HG03565 (cell line): ENCODE measurements around the gene METTL21A.
A peak's percentile ranks its signal among the peaks of the same experiment; 100 is the strongest.
"Not testable (repeated sequence)": the region's sequence is repeated elsewhere in the genome, so short reads cannot be mapped to it uniquely, and the experiment has no call there.

ENCODE experiments used
- ATAC-seq: cut with Tn5 transposase; IDR thresholded peaks from one replicate; pipeline ENCODE4 v1.9.1; 2021; ENCODE audit warnings: mild to moderate bottlenecking, moderate library complexity; ENCODE audit not compliant: unreplicated experiment

Gene METTL21A

GRCh38 chr2:207625014-207625907 is at the start of gene METTL21A:
Gene METTL21A (minus strand): TSS chr2:207625394. CDS start chr2:207624375, 1,019 bp downstream.
- ATAC-seq, result peak; percentile 53

- no peak for ATAC-seq
These were observed 49.6 kb upstream of the METTL21A start for GRCh38 chr2:207674826-207675225.

- ATAC-seq, result no peak
These were observed 49.1 kb upstream of the METTL21A start for GRCh38 chr2:207674266-207674774.

- ATAC-seq, result no peak
These were observed 48.2 kb upstream of the METTL21A start for GRCh38 chr2:207673431-207673830.

GRCh38 chr2:207670887-207671286 is 45.7 kb upstream of the METTL21A start:
- ATAC-seq, result no peak

- no peak for ATAC-seq
These were observed 38.8 kb upstream of the METTL21A start for GRCh38 chr2:207663870-207664545.

- ATAC-seq, result peak; percentile 81
These were observed 37.0 kb upstream of the METTL21A start for GRCh38 chr2:207662203-207662602.

- no peak for ATAC-seq
These were observed 35.8 kb upstream of the METTL21A start for GRCh38 chr2:207660994-207661393.

- ATAC-seq, result no peak
These were observed 33.0 kb upstream of the METTL21A start for GRCh38 chr2:207658156-207658555.

GRCh38 chr2:207655000-207655399 is 29.8 kb upstream of the METTL21A start:
- ATAC-seq, result no peak

GRCh38 chr2:207646582-207646981 is 21.4 kb upstream of the METTL21A start:
- ATAC-seq, result not testable (repeated sequence)

- no peak for ATAC-seq
These were observed 18.7 kb upstream of the METTL21A start for GRCh38 chr2:207643892-207644291.

GRCh38 chr2:207640661-207641060 is 15.5 kb upstream of the METTL21A start:
- no peak for ATAC-seq

- ATAC-seq, result no peak
These were observed 15.0 kb upstream of the METTL21A start for GRCh38 chr2:207640160-207640559.

GRCh38 chr2:207639288-207639687 is 14.1 kb upstream of the METTL21A start:
- ATAC-seq, result not testable (repeated sequence)

GRCh38 chr2:207635468-207636200 is 10.4 kb upstream of the METTL21A start:
- ATAC-seq, result no peak

- ATAC-seq, result no peak
These were observed 8.5 kb upstream of the METTL21A start for GRCh38 chr2:207633686-207634085.

- no peak for ATAC-seq
These were observed 7.6 kb upstream of the METTL21A start for GRCh38 chr2:207632575-207633493.

GRCh38 chr2:207630491-207630890 is 5.3 kb upstream of the METTL21A start:
- no peak for ATAC-seq

- ATAC-seq, result no peak
These were observed 4.4 kb upstream of the METTL21A start for GRCh38 chr2:207629553-207629952.
